ENCODE measurements around the gene BRK1.
"Not testable (repeated sequence)": the region's sequence is repeated elsewhere in the genome, so short reads cannot be mapped to it uniquely, and the experiment has no call there.

The BRK1 gene

DNA sequence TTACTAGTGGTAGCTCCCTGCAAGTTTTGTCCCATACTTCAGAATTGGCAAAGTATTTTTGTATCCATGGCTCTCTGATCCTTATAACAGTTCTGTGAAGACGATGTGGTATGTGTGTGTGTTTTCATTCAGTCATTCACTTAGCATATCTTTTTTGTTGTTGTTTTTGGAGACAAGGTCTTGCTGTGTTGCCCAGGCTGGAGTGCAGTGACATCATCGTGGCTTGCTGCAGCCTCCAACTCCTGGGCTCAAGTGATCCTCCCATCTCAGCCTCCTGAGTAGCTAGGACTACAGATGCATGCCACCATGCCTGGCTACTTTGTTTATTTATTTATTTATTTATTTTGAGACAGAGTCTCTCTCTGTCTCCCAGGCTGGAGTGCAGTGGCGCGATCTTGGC, 60.7 kb downstream of the BRK1 start:
- not testable (repeated sequence) for DNase-seq (ENCODE audit: low read depth in 2 of 2, low spot score in 1 of 2)
